Lower leg skin (tissue), 4 donors: ENCODE results near the gene BMAL2. TPM values are rescaled to one million over a fixed set of nuclear protein-coding genes. Genes with fewer than 3 reads are reported as not detected.

ENCODE experiments used
- DNase-seq, 2 donors: peaks; one replicate each; pipeline ENCODE4 v3.0.0-alpha.2; 2019; ENCODE audit warnings: low spot score in 2 of 2
- H3K4me3 ChIP-seq: fragments of 200-600 bp; sonication (generic); 2 replicates; pipeline ENCODE4 v1.5.1; 2017; ENCODE audit warnings: mild to moderate bottlenecking, low read depth; ENCODE audit not compliant: poor library complexity, severe bottlenecking
- CTCF ChIP-seq, 3 donors: fragments of 450-650 bp; IDR thresholded peaks; one replicate each; pipeline ENCODE4 v1.5.1; 2016; ENCODE audit warnings: antibody characterized with exemption in 3 of 3, mild to moderate bottlenecking in 3 of 3, moderate library complexity in 2 of 3
- POLR2A ChIP-seq, 2 donors: fragments of 450-650 bp; IDR thresholded peaks; one replicate each; pipeline ENCODE4 v1.6.1; 2016 to 2017; ENCODE audit warnings: antibody characterized with exemption in 2 of 2, mild to moderate bottlenecking in 1 of 2, moderate library complexity in 1 of 2
- WGBS, 2 donors: methylation state at CpG; one replicate each; pipeline ENCODE4 v1.1.5; 2018; 5-methylcytosine and 5-hydroxymethylcytosine counted together
- intact Hi-C: fragments of 100-400 bp; cut with DNase I; formaldehyde crosslinking; loops from one replicate; pipeline ENCODE4 v1.15.0; 2023; ENCODE audit warnings: low total_unique reads
- total RNA-seq, 4 donors: library from RNA; depleted of rRNA; stranded (reverse); fragments of >200 nt; gene quantifications; one replicate each; pipeline ENCODE4 v1.1.0, GENCODE V29; 2016

Gene BMAL2
- total RNA-seq, 4 donors from 2014 or later = 11.6 to 24.2 (median 19.1) TPM

- DNase-seq = no peak
- no peak overlapping the region for H3K4me3 ChIP-seq
- TF ChIP-seq POLR2A (IDR thresholded peaks at IDR 0.05) = no peak
- no peak for TF ChIP-seq CTCF (IDR thresholded peaks at IDR 0.05)
- intact Hi-C loops = no loop called here
- WGBS, 2 donors = 53 to 58% methylated on average over 4 of the region's 4 CpGs
These were observed 42.0 kb upstream of the BMAL2 start for GRCh38 chr12:27290501-27291168.

DNA sequence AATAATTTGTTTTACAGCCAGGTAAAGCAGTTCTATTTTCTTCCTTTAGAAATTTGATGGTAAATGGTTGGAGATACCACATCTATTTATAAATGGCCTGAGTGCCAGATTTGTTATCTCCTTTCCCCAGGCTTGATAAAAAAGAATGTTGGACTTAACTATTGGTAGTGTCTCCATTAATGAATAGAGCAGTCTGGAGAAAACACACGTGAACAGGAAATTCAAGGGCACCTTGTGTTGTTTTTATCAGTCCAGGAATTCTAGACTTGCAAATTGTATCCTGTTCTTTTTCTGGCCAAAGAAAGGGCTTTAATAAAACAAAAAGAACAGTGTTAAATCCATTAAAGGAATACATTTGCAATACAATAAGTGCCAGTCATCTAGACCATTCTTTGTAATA lies 40.8 kb upstream of the BMAL2 start:
- no peak overlapping the region for H3K4me3 ChIP-seq
- no peak for TF ChIP-seq CTCF (IDR thresholded peaks at IDR 0.05)
- TF ChIP-seq POLR2A (IDR thresholded peaks at IDR 0.05) = no peak
- 31 to 50% methylated on average over 1 of the region's 1 CpG for WGBS, 2 donors
- intact Hi-C loops = no loop called here
- DNase-seq = no peak

DNA sequence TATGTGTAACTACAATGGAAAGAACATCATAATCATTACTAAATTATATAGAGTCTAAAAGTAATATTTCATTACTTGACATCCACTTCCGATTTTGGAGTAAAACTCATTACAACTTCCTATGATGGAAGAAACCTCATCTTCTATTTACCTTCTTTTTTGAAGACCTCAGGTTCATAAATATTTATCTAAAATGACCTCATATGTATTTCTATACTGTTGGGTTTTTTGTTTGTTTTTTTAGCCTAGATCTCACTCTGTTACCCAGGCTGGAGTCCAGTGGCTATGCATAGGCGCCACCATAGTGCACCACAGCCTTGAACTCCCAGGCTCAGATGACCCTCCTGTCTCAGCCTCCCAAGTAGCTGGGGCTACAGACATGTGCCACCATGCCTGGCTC lies 39.9 kb upstream of the BMAL2 start:
- TF ChIP-seq POLR2A (IDR thresholded peaks at IDR 0.05) (no peak), CTCF (IDR thresholded peaks at IDR 0.05) (no peak)

GRCh38 chr12:27293463-27293862 lies 39.2 kb upstream of the BMAL2 start:
- TF ChIP-seq CTCF (IDR thresholded peaks at IDR 0.05) (no peak), POLR2A (IDR thresholded peaks at IDR 0.05) (no peak)
- DNase-seq = no peak
- intact Hi-C loops = no loop called here
- 30 to 31% methylated on average over 3 of the region's 3 CpGs for WGBS, 2 donors
- H3K4me3 ChIP-seq = no peak overlapping the region

More for the DNA sequence above, 39.9 kb upstream of the BMAL2 start:
- intact Hi-C loops = no loop called here
- H3K4me3 ChIP-seq = no peak overlapping the region
- DNase-seq = no peak
- 88 to 89% methylated on average over 2 of the region's 2 CpGs for WGBS, 2 donors

- intact Hi-C loops = no loop called here
- 70 to 99% methylated on average over 6 of the region's 6 CpGs for WGBS, 2 donors
- DNase-seq = no peak
- no peak overlapping the region for H3K4me3 ChIP-seq
- no peak for TF ChIP-seq CTCF (IDR thresholded peaks at IDR 0.05)
- no peak for TF ChIP-seq POLR2A (IDR thresholded peaks at IDR 0.05)
These were observed 36.0 kb upstream of the BMAL2 start for GRCh38 chr12:27296674-27297073.

DNA sequence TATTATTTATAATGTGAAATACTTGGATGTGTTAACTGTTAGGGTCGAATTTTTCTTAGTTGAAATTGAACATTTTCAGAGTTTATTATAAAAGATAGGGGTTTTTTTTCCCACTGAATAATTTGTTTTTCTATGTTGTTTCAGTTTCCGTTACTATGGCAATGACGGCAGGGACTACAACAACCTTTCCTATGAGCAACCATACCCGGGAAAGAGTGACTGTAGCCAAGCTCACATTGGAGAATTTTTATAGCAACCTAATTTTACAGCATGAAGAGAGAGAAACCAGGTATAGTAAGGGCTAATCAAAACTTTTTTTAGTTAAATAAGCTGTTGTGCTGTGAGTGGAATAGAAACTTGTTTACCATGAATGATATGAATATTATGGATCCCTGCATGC lies 35.1 kb upstream of the BMAL2 start:
- intact Hi-C loops = no loop called here
- no peak for DNase-seq
- H3K4me3 ChIP-seq = no peak overlapping the region
- TF ChIP-seq POLR2A (IDR thresholded peaks at IDR 0.05) (no peak), CTCF (IDR thresholded peaks at IDR 0.05) (no peak)
- WGBS, 2 donors = 72 to 73% methylated on average over 4 of the region's 4 CpGs
